HL-60 (cell line): ENCODE data around the gene CBARP.

ENCODE experiments used
- TF ChIP-seq, protein P1 (sequence below): IDR thresholded peaks from one replicate; pipeline ENCODE4 v1.5.1; 2011; ENCODE audit warnings: low read length, control low read depth, inconsistent platforms; ENCODE audit not compliant: insufficient read depth
- TF ChIP-seq, protein P2 (sequence below): IDR thresholded peaks from 2 replicates; pipeline ENCODE4 v1.6.1; 2012; ENCODE audit warnings: low read depth; ENCODE audit not compliant: insufficient replicate concordance

DNA sequence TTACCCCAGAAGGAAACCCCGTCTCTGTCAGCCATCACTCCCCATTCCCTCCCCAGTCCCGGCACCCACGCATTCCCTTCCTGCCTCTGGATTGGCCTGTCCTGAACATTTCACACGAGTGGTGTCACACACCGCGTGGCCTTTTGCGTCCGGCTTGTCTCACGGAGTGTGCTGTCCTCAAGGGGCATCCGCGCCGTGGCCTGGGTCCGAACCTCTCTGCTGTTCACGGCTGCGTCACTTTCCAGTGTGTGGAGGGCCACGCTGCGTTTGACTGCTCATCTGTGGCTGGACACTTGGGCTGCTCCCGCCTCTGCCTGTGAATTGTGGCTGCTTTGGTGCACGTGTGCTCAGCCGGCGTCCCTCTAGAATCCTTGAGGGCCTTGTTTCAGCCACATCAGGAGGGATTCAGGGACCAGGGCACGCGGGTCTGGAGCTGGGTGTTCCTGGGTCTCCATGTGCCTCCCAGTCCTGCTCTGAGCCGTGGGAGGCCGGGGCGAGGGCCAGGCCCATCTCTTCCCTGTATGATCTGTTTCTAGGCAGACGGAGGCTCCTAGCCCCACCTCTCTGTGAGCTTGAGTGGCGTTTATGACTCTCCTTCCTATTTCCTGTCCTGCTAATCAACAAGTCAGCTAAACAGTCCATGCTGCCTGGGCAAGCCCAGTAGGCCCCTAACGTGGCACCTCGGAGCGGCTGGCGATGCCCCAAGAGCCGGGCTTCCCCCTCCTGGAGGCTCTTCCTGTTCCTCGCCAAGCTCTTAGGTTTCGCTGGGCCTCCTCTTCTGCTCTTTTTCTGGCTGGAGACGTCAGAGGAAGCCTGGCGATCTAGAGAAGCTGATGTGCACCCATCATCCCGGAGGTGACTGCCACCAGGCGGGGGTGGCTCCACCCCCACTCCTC lies 24.2 kb downstream of the CBARP start:
- TF ChIP-seq, protein P1, sequence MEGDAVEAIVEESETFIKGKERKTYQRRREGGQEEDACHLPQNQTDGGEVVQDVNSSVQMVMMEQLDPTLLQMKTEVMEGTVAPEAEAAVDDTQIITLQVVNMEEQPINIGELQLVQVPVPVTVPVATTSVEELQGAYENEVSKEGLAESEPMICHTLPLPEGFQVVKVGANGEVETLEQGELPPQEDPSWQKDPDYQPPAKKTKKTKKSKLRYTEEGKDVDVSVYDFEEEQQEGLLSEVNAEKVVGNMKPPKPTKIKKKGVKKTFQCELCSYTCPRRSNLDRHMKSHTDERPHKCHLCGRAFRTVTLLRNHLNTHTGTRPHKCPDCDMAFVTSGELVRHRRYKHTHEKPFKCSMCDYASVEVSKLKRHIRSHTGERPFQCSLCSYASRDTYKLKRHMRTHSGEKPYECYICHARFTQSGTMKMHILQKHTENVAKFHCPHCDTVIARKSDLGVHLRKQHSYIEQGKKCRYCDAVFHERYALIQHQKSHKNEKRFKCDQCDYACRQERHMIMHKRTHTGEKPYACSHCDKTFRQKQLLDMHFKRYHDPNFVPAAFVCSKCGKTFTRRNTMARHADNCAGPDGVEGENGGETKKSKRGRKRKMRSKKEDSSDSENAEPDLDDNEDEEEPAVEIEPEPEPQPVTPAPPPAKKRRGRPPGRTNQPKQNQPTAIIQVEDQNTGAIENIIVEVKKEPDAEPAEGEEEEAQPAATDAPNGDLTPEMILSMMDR, result no peak
- TF ChIP-seq, protein P2, sequence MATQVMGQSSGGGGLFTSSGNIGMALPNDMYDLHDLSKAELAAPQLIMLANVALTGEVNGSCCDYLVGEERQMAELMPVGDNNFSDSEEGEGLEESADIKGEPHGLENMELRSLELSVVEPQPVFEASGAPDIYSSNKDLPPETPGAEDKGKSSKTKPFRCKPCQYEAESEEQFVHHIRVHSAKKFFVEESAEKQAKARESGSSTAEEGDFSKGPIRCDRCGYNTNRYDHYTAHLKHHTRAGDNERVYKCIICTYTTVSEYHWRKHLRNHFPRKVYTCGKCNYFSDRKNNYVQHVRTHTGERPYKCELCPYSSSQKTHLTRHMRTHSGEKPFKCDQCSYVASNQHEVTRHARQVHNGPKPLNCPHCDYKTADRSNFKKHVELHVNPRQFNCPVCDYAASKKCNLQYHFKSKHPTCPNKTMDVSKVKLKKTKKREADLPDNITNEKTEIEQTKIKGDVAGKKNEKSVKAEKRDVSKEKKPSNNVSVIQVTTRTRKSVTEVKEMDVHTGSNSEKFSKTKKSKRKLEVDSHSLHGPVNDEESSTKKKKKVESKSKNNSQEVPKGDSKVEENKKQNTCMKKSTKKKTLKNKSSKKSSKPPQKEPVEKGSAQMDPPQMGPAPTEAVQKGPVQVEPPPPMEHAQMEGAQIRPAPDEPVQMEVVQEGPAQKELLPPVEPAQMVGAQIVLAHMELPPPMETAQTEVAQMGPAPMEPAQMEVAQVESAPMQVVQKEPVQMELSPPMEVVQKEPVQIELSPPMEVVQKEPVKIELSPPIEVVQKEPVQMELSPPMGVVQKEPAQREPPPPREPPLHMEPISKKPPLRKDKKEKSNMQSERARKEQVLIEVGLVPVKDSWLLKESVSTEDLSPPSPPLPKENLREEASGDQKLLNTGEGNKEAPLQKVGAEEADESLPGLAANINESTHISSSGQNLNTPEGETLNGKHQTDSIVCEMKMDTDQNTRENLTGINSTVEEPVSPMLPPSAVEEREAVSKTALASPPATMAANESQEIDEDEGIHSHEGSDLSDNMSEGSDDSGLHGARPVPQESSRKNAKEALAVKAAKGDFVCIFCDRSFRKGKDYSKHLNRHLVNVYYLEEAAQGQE, result no peak
